ENCODE measurements around the gene DONSON. TPM values are rescaled to one million over a fixed set of nuclear protein-coding genes. Genes with fewer than 3 reads are reported as not detected.

Gene DONSON
- total and polyA plus RNA-seq, 2 of the 13 experiments (the other 11 are each of a cell fraction or from before 2014, with no cell fraction given), result 35.4 to 63.6 TPM

GRCh38 chr21:33542640-33543504 lies 45.6 kb downstream of the DONSON start, which contains the start of gene SON (continued):
- TF ChIP-seq ZNF503 (CRISPR knock-in tag; IDR thresholded peaks at IDR 0.05), result no peak
- TF ChIP-seq KLF9 (CRISPR knock-in tag; IDR thresholded peaks at IDR 0.05; ENCODE audit: low read depth), result no peak
- 0 out of 2 replicates have a peak, but pooled peaks have one; percentile 3 for TF ChIP-seq ZNF777 (CRISPR knock-in tag; IDR thresholded peaks at IDR 0.05)
- TF ChIP-seq NR2F2 (IDR thresholded peaks at IDR 0.05; ENCODE audit: borderline replicate concordance, low read depth), result 0 out of 2 replicates have a peak, but pooled peaks have one; percentile 10
- TF ChIP-seq THAP7 (CRISPR knock-in tag; IDR thresholded peaks at IDR 0.05), result no peak
- TF ChIP-seq ZKSCAN1 (IDR thresholded peaks at IDR 0.05; ENCODE audit: low read length), result no peak
- no peak for TF ChIP-seq SMC3 (IDR thresholded peaks at IDR 0.05; ENCODE audit: low read length)
- no peak for TF ChIP-seq ZNF672 (CRISPR knock-in tag; IDR thresholded peaks at IDR 0.05)
- TF ChIP-seq JDP2 (CRISPR knock-in tag; IDR thresholded peaks at IDR 0.05; ENCODE audit: borderline replicate concordance), result no peak
- no peak for TF ChIP-seq NFIB (CRISPR knock-in tag; IDR thresholded peaks at IDR 0.05; ENCODE audit: borderline replicate concordance)
- TF ChIP-seq FOXP1 (IDR thresholded peaks at IDR 0.05), result no peak
- TF ChIP-seq FOXP1 (CRISPR knock-in tag; IDR thresholded peaks at IDR 0.05), result no peak
- TF ChIP-seq HNF1B (CRISPR knock-in tag; IDR thresholded peaks at IDR 0.05), result peak; percentile 52; the same call in 1 of the 2 replicates
- TF ChIP-seq ZBED4 (CRISPR knock-in tag; IDR thresholded peaks at IDR 0.05; ENCODE audit: borderline replicate concordance), result no peak
- TF ChIP-seq WIZ (CRISPR knock-in tag; IDR thresholded peaks at IDR 0.05), result no peak
- TF ChIP-seq NKX3-1 (CRISPR knock-in tag; IDR thresholded peaks at IDR 0.05), result 0 out of 2 replicates have a peak, but pooled peaks have one; percentile 36
- no peak for TF ChIP-seq ZFP36L2 (CRISPR knock-in tag; IDR thresholded peaks at IDR 0.05)
- no peak for TF ChIP-seq SOX5 (CRISPR knock-in tag; IDR thresholded peaks at IDR 0.05; ENCODE audit: borderline replicate concordance)
- TF ChIP-seq GRHL1 (CRISPR knock-in tag; conservative IDR thresholded peaks at IDR 0.05), result no peak
- no peak for TF ChIP-seq HOXA7 (CRISPR knock-in tag; IDR thresholded peaks at IDR 0.05)
